Testis (tissue), 5 donors: ENCODE results near the gene XYLB. TPM values are rescaled to one million over a fixed set of nuclear protein-coding genes. Genes with fewer than 3 reads are reported as not detected.
"Not testable (repeated sequence)": the region's sequence is repeated elsewhere in the genome, so short reads cannot be mapped to it uniquely, and the experiment has no call there.

Experiments
- DNase-seq: peaks from one replicate; pipeline ENCODE4 v3.0.0-alpha.2; 2019
- H3K27ac ChIP-seq, 2 donors: fragments of 200-600 bp; sonication (generic); one replicate each; pipeline ENCODE4 v1.5.1; 2019
- H3K27me3 ChIP-seq: fragments of 200-600 bp; sonication (generic); one replicate; pipeline ENCODE4 v1.5.1; 2019
- H3K36me3 ChIP-seq: fragments of 200-600 bp; sonication (generic); one replicate; pipeline ENCODE4 v1.5.1; 2017; ENCODE audit warnings: low read depth; ENCODE audit errors: missing control alignments
- H3K4me1 ChIP-seq: fragments of 200-600 bp; sonication (generic); one replicate; pipeline ENCODE4 v1.5.1; 2019
- H3K4me3 ChIP-seq, 2 donors: fragments of 200-600 bp; sonication (generic); one replicate each; pipeline ENCODE4 v1.5.1; 2017 to 2019
- H3K9me3 ChIP-seq: fragments of 200-600 bp; sonication (generic); one replicate; pipeline ENCODE4 v1.5.1; 2017
- POLR2A ChIP-seq: fragments of 450-650 bp; IDR thresholded peaks from one replicate; pipeline ENCODE4 v1.6.1; 2017; ENCODE audit warnings: antibody characterized with exemption, mild to moderate bottlenecking, moderate library complexity
- WGBS, 2 donors: methylation state at CpG; one replicate each; pipeline ENCODE4 v1.1.5; 2018; 5-methylcytosine and 5-hydroxymethylcytosine counted together
- intact Hi-C: fragments of 100-400 bp; cut with DNase I; formaldehyde crosslinking; loops from one replicate; pipeline ENCODE4 v1.15.1; 2023; ENCODE audit warnings: low total_unique reads
- long read RNA-seq, 2 donors: transcript quantifications; one replicate each; lab custom pipeline, GENCODE V29; 2026
- polyA plus RNA-seq: library from polyadenylated mRNA; stranded (reverse); fragments of 350-450 nt; fragmentation: Illumina TruSeq; extraction: RNeasy Lipid Tissue Mini Kit (QIAGEN cat#74804); gene quantifications from one replicate; pipeline ENCODE4 v1.2.3, GENCODE V29; 2014; ENCODE audit warnings: low read depth, low replicate concordance; ENCODE audit not compliant: insufficient read depth
- total RNA-seq, 2 donors: library from RNA; depleted of rRNA; stranded (reverse); fragments of >200 nt; gene quantifications; one replicate each; pipeline ENCODE4 v1.2.3, GENCODE V29; 2016
- TF ChIP-seq, protein P1 (sequence below), 3 experiments: fragments of 450-650 bp in 2 of 3; fragments of 200-600 bp in 1 of 3; sonication (generic) in 1 of 3; IDR thresholded peaks; one replicate each; pipeline ENCODE4 v1.5.1; 2016 to 2019; ENCODE audit warnings: antibody characterized with exemption in 3 of 3, mild to moderate bottlenecking in 2 of 3, moderate library complexity in 1 of 3

Gene XYLB
- total RNA-seq (10 to 100 TPM in 1 of 2 donors, 1 to 10 TPM in 1; 5.9 to 12.4 TPM), polyA plus RNA-seq (1.7 TPM)
- long read RNA-seq, donor 1, result 0 reads
- long read RNA-seq, donor 2, result 0 reads

DNA sequence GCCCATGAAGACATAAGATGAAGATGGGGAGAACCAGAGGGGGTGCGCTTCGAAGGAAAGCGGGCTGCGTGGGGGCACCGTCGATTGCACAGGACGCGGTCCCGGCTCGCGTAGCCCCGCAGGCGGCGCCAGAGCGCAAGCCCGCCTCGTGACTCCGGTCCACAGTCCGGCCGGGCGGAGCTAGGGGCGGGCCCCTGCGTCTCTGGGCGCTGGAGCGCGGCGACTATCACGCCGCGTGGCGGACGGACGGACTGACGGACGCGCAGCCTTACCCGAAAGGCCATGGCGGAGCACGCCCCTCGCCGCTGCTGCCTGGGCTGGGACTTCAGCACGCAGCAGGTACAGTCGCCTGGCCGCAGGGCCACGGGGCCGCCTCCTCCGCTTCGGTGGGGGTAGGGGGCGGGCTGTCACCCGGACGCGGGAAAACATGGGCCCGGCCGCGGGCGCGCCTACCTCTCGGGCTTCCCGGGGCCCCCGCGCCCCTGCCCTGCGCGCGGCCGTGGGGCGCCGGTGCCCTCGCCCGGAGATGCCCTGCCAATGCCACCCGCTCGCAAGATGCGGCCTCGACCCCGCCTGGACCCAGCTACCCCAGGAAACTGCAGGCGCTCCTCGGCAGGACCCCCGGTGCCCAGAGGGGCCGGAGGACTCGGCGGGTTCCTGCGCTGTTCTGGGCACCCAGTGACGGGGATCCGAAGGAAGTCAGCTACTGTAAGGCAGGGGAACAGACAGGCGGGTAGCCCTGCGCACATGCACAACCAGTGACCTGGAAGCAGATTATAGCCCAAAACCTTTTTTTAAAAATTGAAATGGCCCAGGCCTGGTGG lies at the start of gene XYLB:
TSS of gene XYLB (plus strand) at position 199 of the 824 bp plus-strand sequence. CDS start at position 283, 84 bp downstream.
- intact Hi-C loops, result loop anchor here (5.0 kb wide), 1 partner anchor 131 kb away; no protein-coding TSS in a partner anchor
- Histone ChIP-seq H3K9me3 (no peaks in the 10 kb centered on the region), H3K36me3 (no peaks in the 10 kb centered on the region), H3K27me3 (no peaks in the 10 kb centered on the region), H3K27ac (peak within 1 kb of the TSS in 1 of 2 donors; percentile 43), H3K4me1 (peaks cover 7% of the 10 kb centered on the region), H3K4me3 (peak within 1 kb of the TSS; percentile 72 to 74)
- TF ChIP-seq, protein P1, sequence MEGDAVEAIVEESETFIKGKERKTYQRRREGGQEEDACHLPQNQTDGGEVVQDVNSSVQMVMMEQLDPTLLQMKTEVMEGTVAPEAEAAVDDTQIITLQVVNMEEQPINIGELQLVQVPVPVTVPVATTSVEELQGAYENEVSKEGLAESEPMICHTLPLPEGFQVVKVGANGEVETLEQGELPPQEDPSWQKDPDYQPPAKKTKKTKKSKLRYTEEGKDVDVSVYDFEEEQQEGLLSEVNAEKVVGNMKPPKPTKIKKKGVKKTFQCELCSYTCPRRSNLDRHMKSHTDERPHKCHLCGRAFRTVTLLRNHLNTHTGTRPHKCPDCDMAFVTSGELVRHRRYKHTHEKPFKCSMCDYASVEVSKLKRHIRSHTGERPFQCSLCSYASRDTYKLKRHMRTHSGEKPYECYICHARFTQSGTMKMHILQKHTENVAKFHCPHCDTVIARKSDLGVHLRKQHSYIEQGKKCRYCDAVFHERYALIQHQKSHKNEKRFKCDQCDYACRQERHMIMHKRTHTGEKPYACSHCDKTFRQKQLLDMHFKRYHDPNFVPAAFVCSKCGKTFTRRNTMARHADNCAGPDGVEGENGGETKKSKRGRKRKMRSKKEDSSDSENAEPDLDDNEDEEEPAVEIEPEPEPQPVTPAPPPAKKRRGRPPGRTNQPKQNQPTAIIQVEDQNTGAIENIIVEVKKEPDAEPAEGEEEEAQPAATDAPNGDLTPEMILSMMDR (IDR thresholded peaks at IDR 0.05), result peak; percentile 83 to 91 (median 84)
- TF ChIP-seq POLR2A, result no peak
- WGBS, 2 donors, result 0 to 2% methylated on average over 6 to 36 of the region's 85 CpGs
- peak; percentile 91 for DNase-seq

DNA sequence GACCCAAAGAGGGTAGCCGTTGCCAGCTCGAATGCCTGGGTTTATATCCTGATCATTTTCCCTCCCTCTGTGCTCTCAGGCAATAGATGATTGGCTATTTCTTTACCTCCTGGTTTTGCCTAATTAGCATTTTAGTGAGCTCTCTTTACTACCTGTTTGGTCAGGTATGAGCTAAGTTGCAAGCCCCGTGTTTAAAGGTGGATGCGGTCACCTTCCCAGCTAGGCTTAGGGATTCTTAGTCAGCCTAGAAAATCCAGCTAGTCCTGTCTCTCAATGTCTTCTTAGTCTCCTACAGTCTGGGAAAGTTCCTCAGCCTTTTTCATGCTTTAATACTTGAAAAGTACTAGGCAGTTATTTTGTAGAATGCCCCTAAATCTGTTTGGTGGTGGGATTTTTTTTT lies 49.5 kb upstream of the XYLB start:
- H3K9me3 ChIP-seq, H3K27ac ChIP-seq, H3K4me3 ChIP-seq, intact Hi-C loops, DNase-seq, H3K27me3 ChIP-seq, H3K36me3 ChIP-seq, H3K4me1 ChIP-seq: not testable (repeated sequence)
- 85 to 89% methylated on average over 4 of the region's 4 CpGs for WGBS, 2 donors

DNA sequence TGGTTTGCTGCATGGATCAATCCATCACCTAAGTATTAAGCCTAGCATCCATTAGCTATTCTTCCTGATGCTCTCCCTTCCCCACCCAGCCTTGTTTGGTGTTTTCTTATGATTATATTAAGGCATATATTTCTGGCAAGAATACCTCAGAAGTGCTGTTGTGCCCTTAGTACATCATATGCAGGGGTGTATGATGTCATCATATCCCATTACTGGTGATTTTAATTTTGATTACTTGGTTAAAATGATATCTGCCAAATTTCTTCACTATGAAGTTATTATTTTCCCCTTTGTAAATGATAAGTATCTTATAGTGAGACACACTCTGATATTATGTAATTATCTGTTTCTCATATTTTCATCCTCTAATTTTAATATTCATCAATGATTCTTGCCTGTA lies 49.0 kb upstream of the XYLB start:
- intact Hi-C loops, result no loop called here
- no peak for TF ChIP-seq POLR2A
- TF ChIP-seq, protein P1 (IDR thresholded peaks at IDR 0.05), result no peak

DNA sequence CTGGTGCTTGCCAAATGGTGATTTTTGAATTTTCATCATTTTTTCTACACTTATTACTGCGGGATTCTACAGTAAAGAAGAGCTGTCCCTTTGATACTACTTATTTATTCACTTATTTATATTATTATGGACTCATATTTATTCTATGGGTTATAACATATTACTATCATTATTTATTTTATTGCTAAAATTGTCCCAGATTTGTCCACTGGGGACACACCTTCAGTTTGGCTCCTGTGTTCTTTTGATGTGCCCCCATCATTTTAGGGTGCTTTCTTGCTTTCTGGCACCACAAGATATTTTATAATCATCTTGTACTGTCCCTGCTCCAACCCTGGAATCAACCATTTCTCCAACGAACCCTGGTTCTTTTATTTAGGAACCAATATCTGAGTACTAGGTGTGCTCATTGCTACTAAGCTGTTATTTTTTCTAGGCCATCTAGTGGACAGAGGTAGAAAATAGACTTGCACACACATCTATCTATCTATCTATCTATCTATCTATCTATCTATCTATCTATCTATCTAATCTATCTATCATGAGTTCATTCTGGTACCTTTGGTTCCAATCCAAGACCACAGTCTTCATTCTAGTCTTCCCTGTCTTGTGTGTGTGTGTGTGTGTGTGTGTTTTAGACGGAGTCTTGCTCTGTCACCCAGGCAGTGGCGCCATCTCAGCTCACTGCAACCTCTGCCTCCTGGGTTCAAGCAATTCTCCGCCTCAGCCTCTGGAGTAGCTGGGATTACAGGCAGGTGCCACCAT lies 48.5 kb upstream of the XYLB start:
- H3K9me3 ChIP-seq, result no peaks in the 10 kb centered on the region
- intact Hi-C loops, result no loop called here
- H3K27ac ChIP-seq, result no peak overlapping the region
- no peak for DNase-seq
- TF ChIP-seq, protein P1 (IDR thresholded peaks at IDR 0.05), result no peak
- TF ChIP-seq POLR2A, result no peak
- 87 to 90% methylated on average over 5 of the region's 5 CpGs for WGBS, 2 donors
- no peak overlapping the region for H3K4me3 ChIP-seq
- H3K36me3 ChIP-seq, result no peaks in the 10 kb centered on the region
- no peaks in the 10 kb centered on the region for H3K27me3 ChIP-seq
- H3K4me1 ChIP-seq, result no peaks in the 10 kb centered on the region

More for the DNA sequence above, 49.0 kb upstream of the XYLB start:
- Histone ChIP-seq H3K4me1 (no peaks in the 10 kb centered on the region), H3K27ac (no peak overlapping the region), H3K36me3 (no peaks in the 10 kb centered on the region), H3K9me3 (no peaks in the 10 kb centered on the region), H3K4me3 (no peak overlapping the region), H3K27me3 (no peaks in the 10 kb centered on the region)
- no peak for DNase-seq

DNA sequence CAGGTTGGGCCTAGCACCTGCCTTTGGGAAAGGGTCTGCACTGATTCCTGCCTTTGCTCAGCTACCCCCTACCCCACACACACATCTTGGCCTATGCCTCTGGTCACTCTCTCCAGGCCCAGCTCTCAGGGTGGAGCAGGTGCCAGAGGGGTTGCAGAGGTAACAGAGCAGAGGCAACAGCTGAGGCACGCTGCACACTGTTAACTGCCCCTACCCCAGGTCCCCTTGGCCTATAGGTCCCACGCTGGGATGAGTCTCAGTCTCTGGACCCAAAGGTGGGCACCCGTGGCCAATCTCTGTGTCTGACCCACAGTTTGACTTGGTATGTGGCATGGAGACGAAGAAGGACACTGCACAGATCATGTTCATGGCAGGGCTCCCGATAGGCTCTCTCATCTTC lies 39.6 kb upstream of the XYLB start:
- Histone ChIP-seq H3K27me3 (no peaks in the 10 kb centered on the region), H3K4me1 (no peaks in the 10 kb centered on the region), H3K9me3 (no peaks in the 10 kb centered on the region), H3K27ac (no peak overlapping the region), H3K36me3 (no peaks in the 10 kb centered on the region), H3K4me3 (no peak overlapping the region)
- TF ChIP-seq, protein P1 (IDR thresholded peaks at IDR 0.05), result no peak
- intact Hi-C loops, result no loop called here
- 95 to 100% methylated on average over 1 to 5 of the region's 5 CpGs for WGBS, 2 donors
- DNase-seq, result no peak
